HCT116 (cell line): ENCODE measurements around the gene TIMM44. TPM values are rescaled to one million over a fixed set of nuclear protein-coding genes. Genes with fewer than 3 reads are reported as not detected.
A peak's percentile ranks its signal among the peaks of the same experiment; 100 is the strongest.

Source experiments
- ATAC-seq: fragments of 200-7000 bp; cut with Tn5 transposase; 2 replicates; pipeline ENCODE4 v1.9.1; 2020; ENCODE audit warnings: mild to moderate bottlenecking, moderate library complexity
- BruUV-seq: library from RNA; stranded (reverse); fragments of 400-500 nt; replicated peaks from 2 replicates; lab custom pipeline; 2021; lab: Mats Ljungman, UMichigan
- CTCF ChIA-PET: fragments of 300-600 bp; sonication (Branson Sonifier 250); formaldehyde crosslinking; loops from one replicate; lab custom pipeline; 2021; ENCODE audit warnings: antibody characterized with exemption; lab: Charles Lee
- POLR2A ChIA-PET: fragments of 300-600, 350-600 bp; sonication (Branson Sonifier 250); formaldehyde crosslinking; loops from one replicate; lab custom pipeline; 2021; ENCODE audit warnings: antibody characterized with exemption; lab: Charles Lee
- RAD21 ChIA-PET, 2 experiments: fragments of 300-600 bp; sonication (Branson Sonifier 250); formaldehyde crosslinking; loops; one replicate each; lab custom pipeline; 2023; ENCODE audit warnings: low total read pairs in 2 of 2; ENCODE audit not compliant: uncharacterized antibody in 2 of 2, unreplicated experiment in 2 of 2, low non-redundant PET in 1 of 2; lab: Charles Lee
- DNase-seq: peaks from one replicate; pipeline ENCODE4 v3.0.0-alpha.2; 2010; ENCODE audit warnings: low read depth, low spot score
- H2AFZ ChIP-seq: fragments of 200-600 bp; shearing (Covaris generic), sonication (generic); 2 replicates; pipeline ENCODE4 v1.6.1; 2017; ENCODE audit warnings: low read depth, mixed run types, mixed read lengths, antibody characterized with exemption, low read length; ENCODE audit not compliant: poor library complexity, severe bottlenecking
- H3K27ac ChIP-seq: 2 replicates; pipeline ENCODE4 v1.5.1; 2012; ENCODE audit warnings: low read depth, low read length
- H3K27me3 ChIP-seq: fragments of 200-600 bp; sonication (generic); 2 replicates; pipeline ENCODE4 v1.6.1; 2016; ENCODE audit warnings: mixed run types, low read length, mixed read lengths; ENCODE audit not compliant: insufficient read depth
- H3K36me3 ChIP-seq, 2 experiments: fragments of 200-500 bp in 1 of 2; fragments of 200-600 bp in 1 of 2; sonication (Bioruptor generic) in 1 of 2; sonication (generic) in 1 of 2; 2 replicates each; pipeline versions ENCODE4 v1.5.1 to v1.6.1; 2014 to 2016; ENCODE audit warnings: low read length in 2 of 2, inconsistent platforms in 1 of 2, mixed read lengths in 1 of 2, mixed run types in 1 of 2; ENCODE audit not compliant: insufficient read depth in 2 of 2, control insufficient read depth in 1 of 2
- H3K4me1 ChIP-seq, 2 experiments: fragments of 200-600 bp in 1 of 2; sonication (generic) in 1 of 2; 2 replicates each; pipeline versions ENCODE4 v1.5.1 to v1.6.1; 2012 to 2017; ENCODE audit warnings: low read length in 2 of 2, inconsistent platforms in 1 of 2, mild to moderate bottlenecking in 1 of 2, mixed read lengths in 1 of 2, mixed run types in 1 of 2, moderate library complexity in 1 of 2; ENCODE audit not compliant: insufficient read depth in 2 of 2, control insufficient read depth in 1 of 2
- H3K4me2 ChIP-seq: fragments of 200-600 bp; sonication (generic); 2 replicates; pipeline ENCODE4 v1.6.1; 2017; ENCODE audit warnings: mixed run types, low read length, mixed read lengths
- H3K4me3 ChIP-seq, 2 experiments: fragments of 200-600 bp in 1 of 2; sonication (generic) in 1 of 2; replicated peaks in 1 of 2; 2 replicates each; pipeline ENCODE4 v1.5.1; 2011 to 2016; ENCODE audit warnings: low read length in 2 of 2, control low read depth in 1 of 2, low read depth in 1 of 2, mild to moderate bottlenecking in 1 of 2, mixed read lengths in 1 of 2, mixed run types in 1 of 2
- H3K79me2 ChIP-seq: fragments of 200-600 bp; sonication (generic); 2 replicates; pipeline ENCODE4 v1.6.1; 2017; ENCODE audit warnings: mild to moderate bottlenecking, mixed run types, low read length, moderate library complexity, mixed read lengths; ENCODE audit not compliant: insufficient read depth
- H3K9ac ChIP-seq: fragments of 200-600 bp; sonication (generic); 2 replicates; pipeline ENCODE4 v1.6.1; 2016; ENCODE audit warnings: low read length, mixed read lengths
- H3K9me2 ChIP-seq: fragments of 200-600 bp; sonication (generic), shearing (Covaris generic); 2 replicates; pipeline ENCODE4 v1.6.1; 2017; ENCODE audit warnings: mixed run types, mild to moderate bottlenecking, moderate library complexity; ENCODE audit not compliant: insufficient read depth
- H3K9me3 ChIP-seq, 2 experiments: fragments of 200-500 bp in 1 of 2; fragments of 200-600 bp in 1 of 2; sonication (Bioruptor generic) in 1 of 2; sonication (generic) in 1 of 2; 2 replicates each; pipeline ENCODE4 v1.6.1; 2014 to 2017; ENCODE audit warnings: low read length in 2 of 2, mixed read lengths in 2 of 2, inconsistent platforms in 1 of 2, low read depth in 1 of 2, mild to moderate bottlenecking in 1 of 2, mixed run types in 1 of 2, moderate library complexity in 1 of 2; ENCODE audit not compliant: control insufficient read depth in 1 of 2, insufficient read depth in 1 of 2
- H4K20me1 ChIP-seq: fragments of 200-600 bp; sonication (generic), shearing (Covaris generic); 2 replicates; pipeline ENCODE4 v1.6.1; 2017; ENCODE audit warnings: mixed run types, mild to moderate bottlenecking, moderate library complexity; ENCODE audit not compliant: insufficient read depth
- EGR1 ChIP-seq: IDR thresholded peaks from 2 replicates; pipeline ENCODE4 v1.6.1; 2012; ENCODE audit warnings: low read depth
- ELF1 ChIP-seq: IDR thresholded peaks from 2 replicates; pipeline ENCODE4 v1.6.1; 2012; ENCODE audit warnings: low read depth, borderline replicate concordance
- EZH2phosphoT487 ChIP-seq: fragments of 200-600 bp; IDR thresholded peaks from 2 replicates; pipeline ENCODE4 v1.6.1; 2018; ENCODE audit warnings: antibody characterized with exemption, borderline replicate concordance
- FOSL1 ChIP-seq: IDR thresholded peaks from 2 replicates; pipeline ENCODE4 v1.6.1; 2012; ENCODE audit warnings: low read depth
- JUND ChIP-seq: IDR thresholded peaks from 2 replicates; pipeline ENCODE4 v1.6.1; 2012
- MAX ChIP-seq: IDR thresholded peaks from 2 replicates; pipeline ENCODE4 v1.6.1; 2012
- POLR2AphosphoS5 ChIP-seq: IDR thresholded peaks from 2 replicates; pipeline ENCODE4 v1.6.1; 2011; ENCODE audit warnings: mild to moderate bottlenecking, low read depth, low read length, moderate library complexity
- SIN3A ChIP-seq: IDR thresholded peaks from 2 replicates; pipeline ENCODE4 v1.6.1; 2012; ENCODE audit warnings: low read depth
- TCF7L2 ChIP-seq: IDR thresholded peaks from 2 replicates; pipeline ENCODE4 v1.7.0; 2011; ENCODE audit warnings: borderline replicate concordance, inconsistent platforms; ENCODE audit not compliant: insufficient read depth, insufficient read length; ENCODE audit errors: extremely low read depth
- YY1 ChIP-seq: IDR thresholded peaks from 2 replicates; pipeline ENCODE4 v1.6.1; 2011; ENCODE audit warnings: low read length, low read depth, moderate library complexity, mild to moderate bottlenecking; ENCODE audit not compliant: insufficient replicate concordance; ENCODE audit errors: extremely low read depth
- ZFX ChIP-seq: fragments of 450-650 bp; IDR thresholded peaks from 2 replicates; pipeline ENCODE4 v1.6.1; 2017
- ZNF274 ChIP-seq: fragments of 200-500 bp; sonication (Bioruptor generic); IDR thresholded peaks from 2 replicates; pipeline ENCODE4 v1.6.1; 2014; ENCODE audit warnings: mild to moderate bottlenecking, low read depth, low read length, inconsistent platforms
- intact Hi-C: fragments of 100-400 bp; cut with micrococcal nuclease; formaldehyde crosslinking; loops from 2 replicates; pipeline ENCODE4 v1.10.0; 2022
- total RNA-seq: library from RNA; stranded (reverse); gene quantifications from one replicate; pipeline ENCODE4 v1.2.1, GENCODE V29; 2021; ENCODE audit not compliant: unreplicated experiment
- TF ChIP-seq, protein P1 (sequence below): IDR thresholded peaks from 2 replicates; pipeline ENCODE4 v1.6.1; 2011; ENCODE audit warnings: mild to moderate bottlenecking, low read length, moderate library complexity; ENCODE audit not compliant: insufficient replicate concordance; ENCODE audit errors: extremely low read depth
- TF ChIP-seq, protein P2 (sequence below), 3 experiments: fragments of 200-600 bp in 1 of 3; sonication (generic) in 1 of 3; IDR thresholded peaks in 2 of 3; conservative IDR thresholded peaks in 1 of 3; 2 replicates each; pipeline ENCODE4 v1.5.1; 2012 to 2017; ENCODE audit warnings: low read depth in 2 of 3, low read length in 2 of 3, antibody characterized with exemption in 1 of 3, borderline replicate concordance in 1 of 3, control low read depth in 1 of 3, mild to moderate bottlenecking in 1 of 3, mixed read lengths in 1 of 3, mixed run types in 1 of 3, moderate library complexity in 1 of 3; ENCODE audit not compliant: insufficient read depth in 1 of 3

Gene TIMM44
- total RNA-seq, 1 experiment from 2014 or later, result 136 TPM

- TF ChIP-seq ZNF274, result no peak
- peak; percentile 64; the same call in 1 of the 2 replicates for TF ChIP-seq EGR1
- TF ChIP-seq ZFX, result peak; percentile 79; the same call in 1 of the 2 replicates
- no peak for TF ChIP-seq ELF1
- no peak; the same call in 1 of the 2 replicates for TF ChIP-seq MAX
- TF ChIP-seq POLR2AphosphoS5, result peak; percentile 95
- no peak for TF ChIP-seq TCF7L2
These were observed 55.2 kb downstream of the TIMM44 start, which contains the start of gene LRRC8E (continued) for GRCh38 chr19:7888145-7888825.

GRCh38 chr19:7887408-7888144, 55.9 kb downstream of the TIMM44 start:
- no peak for ATAC-seq

More at GRCh38 chr19:7887408-7888144, 55.9 kb downstream of the TIMM44 start:
- no peak overlapping the region for H2AFZ ChIP-seq
- H3K9ac ChIP-seq, result peak overlapping the region; percentile 97
- no peaks in the 10 kb centered on the region for H3K27me3 ChIP-seq
- peak overlapping the region; percentile 76 for H3K27ac ChIP-seq
- peaks cover 34% of the 10 kb centered on the region for H3K79me2 ChIP-seq
- ChIA-PET POLR2A (interaction anchor here (0.7 to 3.0 kb wide), 6 partner anchors 12 to 35 kb away, joined by 3 to 10 read pairs (median 4); partner anchors contain the start of genes MAP2K7 and SNAPC2), CTCF (interaction anchor here (0.9 to 4.0 kb wide), 3 partner anchors 12 to 18 kb away, joined by 4 to 14 read pairs (median 6); partner anchors contain the start of gene MAP2K7), RAD21 (no interaction called here)
- no peaks in the 10 kb centered on the region for H3K9me3 ChIP-seq
- TF ChIP-seq, protein P1, sequence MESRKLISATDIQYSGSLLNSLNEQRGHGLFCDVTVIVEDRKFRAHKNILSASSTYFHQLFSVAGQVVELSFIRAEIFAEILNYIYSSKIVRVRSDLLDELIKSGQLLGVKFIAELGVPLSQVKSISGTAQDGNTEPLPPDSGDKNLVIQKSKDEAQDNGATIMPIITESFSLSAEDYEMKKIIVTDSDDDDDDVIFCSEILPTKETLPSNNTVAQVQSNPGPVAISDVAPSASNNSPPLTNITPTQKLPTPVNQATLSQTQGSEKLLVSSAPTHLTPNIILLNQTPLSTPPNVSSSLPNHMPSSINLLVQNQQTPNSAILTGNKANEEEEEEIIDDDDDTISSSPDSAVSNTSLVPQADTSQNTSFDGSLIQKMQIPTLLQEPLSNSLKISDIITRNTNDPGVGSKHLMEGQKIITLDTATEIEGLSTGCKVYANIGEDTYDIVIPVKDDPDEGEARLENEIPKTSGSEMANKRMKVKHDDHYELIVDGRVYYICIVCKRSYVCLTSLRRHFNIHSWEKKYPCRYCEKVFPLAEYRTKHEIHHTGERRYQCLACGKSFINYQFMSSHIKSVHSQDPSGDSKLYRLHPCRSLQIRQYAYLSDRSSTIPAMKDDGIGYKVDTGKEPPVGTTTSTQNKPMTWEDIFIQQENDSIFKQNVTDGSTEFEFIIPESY, result no peak
- TF ChIP-seq ZFX, result no peak
- TF ChIP-seq, protein P2, sequence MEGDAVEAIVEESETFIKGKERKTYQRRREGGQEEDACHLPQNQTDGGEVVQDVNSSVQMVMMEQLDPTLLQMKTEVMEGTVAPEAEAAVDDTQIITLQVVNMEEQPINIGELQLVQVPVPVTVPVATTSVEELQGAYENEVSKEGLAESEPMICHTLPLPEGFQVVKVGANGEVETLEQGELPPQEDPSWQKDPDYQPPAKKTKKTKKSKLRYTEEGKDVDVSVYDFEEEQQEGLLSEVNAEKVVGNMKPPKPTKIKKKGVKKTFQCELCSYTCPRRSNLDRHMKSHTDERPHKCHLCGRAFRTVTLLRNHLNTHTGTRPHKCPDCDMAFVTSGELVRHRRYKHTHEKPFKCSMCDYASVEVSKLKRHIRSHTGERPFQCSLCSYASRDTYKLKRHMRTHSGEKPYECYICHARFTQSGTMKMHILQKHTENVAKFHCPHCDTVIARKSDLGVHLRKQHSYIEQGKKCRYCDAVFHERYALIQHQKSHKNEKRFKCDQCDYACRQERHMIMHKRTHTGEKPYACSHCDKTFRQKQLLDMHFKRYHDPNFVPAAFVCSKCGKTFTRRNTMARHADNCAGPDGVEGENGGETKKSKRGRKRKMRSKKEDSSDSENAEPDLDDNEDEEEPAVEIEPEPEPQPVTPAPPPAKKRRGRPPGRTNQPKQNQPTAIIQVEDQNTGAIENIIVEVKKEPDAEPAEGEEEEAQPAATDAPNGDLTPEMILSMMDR (IDR thresholded peaks at IDR 0.05 in 2 of 3, conservative IDR thresholded peaks at IDR 0.05 in 1 of 3; ENCODE audit: borderline replicate concordance in 1 of 3, insufficient read depth in 1 of 3, low read depth in 2 of 3, low read length in 2 of 3), result no peak
- TF ChIP-seq SIN3A, result no peak
- TF ChIP-seq TCF7L2, result no peak
- TF ChIP-seq MAX, result no peak
- TF ChIP-seq ELF1, result no peak
- no peak for TF ChIP-seq ZNF274
- no peak for TF ChIP-seq EGR1
- TF ChIP-seq EZH2phosphoT487, result no peak
- no peak for TF ChIP-seq FOSL1
- no peak for TF ChIP-seq JUND
- no peak for TF ChIP-seq YY1
- no TSS peak for BruUV-seq
- H3K4me2 ChIP-seq, result peak overlapping the region; percentile 95
- peaks cover 13 to 42% of the 10 kb centered on the region in 2 experiments; a peak in 3 of 4 replicates for H3K4me1 ChIP-seq
- no peaks in the 10 kb centered on the region for H3K36me3 ChIP-seq
- peak overlapping the region; percentile 81 to 94 for H3K4me3 ChIP-seq
- no peaks in the 10 kb centered on the region for H3K9me2 ChIP-seq
- intact Hi-C loops, result loop anchor here (2.0 kb wide), 1 partner anchor 15 kb away; the partner anchor contains the start of gene MAP2K7
- DNase-seq, result no peak
- H4K20me1 ChIP-seq, result no peaks in the 10 kb centered on the region
